HG02759 (cell line): ENCODE measurements around the gene GATA5.
"Not testable (repeated sequence)": the region's sequence is repeated elsewhere in the genome, so short reads cannot be mapped to it uniquely, and the experiment has no call there.

Experiments used
- ATAC-seq: cut with Tn5 transposase; IDR thresholded peaks from one replicate; pipeline ENCODE4 v1.9.1; 2021; ENCODE audit warnings: mild to moderate bottlenecking, moderate library complexity; ENCODE audit not compliant: unreplicated experiment

The GATA5 gene

GRCh38 chr20:62433658-62434497 lies 41.9 kb downstream of the GATA5 start:
- no peak for ATAC-seq

- no peak for ATAC-seq
Measured at GRCh38 chr20:62430866-62431447, 44.8 kb downstream of the GATA5 start.

GRCh38 chr20:62430311-62430853 lies 45.4 kb downstream of the GATA5 start:
- ATAC-seq = no peak

GRCh38 chr20:62429455-62430310 lies 46.1 kb downstream of the GATA5 start:
- ATAC-seq = no peak

GRCh38 chr20:62428396-62429295 lies 47.1 kb downstream of the GATA5 start:
- ATAC-seq = no peak

- ATAC-seq = no peak
Measured at GRCh38 chr20:62428002-62428372, 47.8 kb downstream of the GATA5 start.

GRCh38 chr20:62427172-62428001 lies 48.4 kb downstream of the GATA5 start, which contains the start of gene RBBP8NL:
Gene RBBP8NL, minus strand, starts transcription at chr20:62427539. Its CDS starts 7,892 bp downstream, at chr20:62419647.
- no peak for ATAC-seq

GRCh38 chr20:62426699-62427131 lies 49.1 kb downstream of the GATA5 start:
- no peak for ATAC-seq

- ATAC-seq = not testable (repeated sequence)
Measured at GRCh38 chr20:62426059-62426348, 49.8 kb downstream of the GATA5 start.

GRCh38 chr20:62425281-62426058 lies 50.3 kb downstream of the GATA5 start:
- ATAC-seq = no peak

- no peak for ATAC-seq
Measured at GRCh38 chr20:62424249-62425107, 51.3 kb downstream of the GATA5 start.

- no peak for ATAC-seq
Measured at GRCh38 chr20:62423326-62423706, 52.5 kb downstream of the GATA5 start.

- no peak for ATAC-seq
Measured at GRCh38 chr20:62422636-62423325, 53.0 kb downstream of the GATA5 start.

GRCh38 chr20:62421716-62421990 lies 54.1 kb downstream of the GATA5 start:
- no peak for ATAC-seq

GRCh38 chr20:62420846-62421715 lies 54.7 kb downstream of the GATA5 start:
- no peak for ATAC-seq

- ATAC-seq = no peak
Measured at GRCh38 chr20:62419759-62420158, 56.0 kb downstream of the GATA5 start.
